GM21786 (cell line): ENCODE data around the gene CCSER1.
"Not testable (repeated sequence)": the region's sequence is repeated elsewhere in the genome, so short reads cannot be mapped to it uniquely, and the experiment has no call there.

Experiments used
- ATAC-seq: cut with Tn5 transposase; IDR thresholded peaks from one replicate; pipeline ENCODE4 v1.9.1; 2021; ENCODE audit not compliant: unreplicated experiment

Gene CCSER1

DNA sequence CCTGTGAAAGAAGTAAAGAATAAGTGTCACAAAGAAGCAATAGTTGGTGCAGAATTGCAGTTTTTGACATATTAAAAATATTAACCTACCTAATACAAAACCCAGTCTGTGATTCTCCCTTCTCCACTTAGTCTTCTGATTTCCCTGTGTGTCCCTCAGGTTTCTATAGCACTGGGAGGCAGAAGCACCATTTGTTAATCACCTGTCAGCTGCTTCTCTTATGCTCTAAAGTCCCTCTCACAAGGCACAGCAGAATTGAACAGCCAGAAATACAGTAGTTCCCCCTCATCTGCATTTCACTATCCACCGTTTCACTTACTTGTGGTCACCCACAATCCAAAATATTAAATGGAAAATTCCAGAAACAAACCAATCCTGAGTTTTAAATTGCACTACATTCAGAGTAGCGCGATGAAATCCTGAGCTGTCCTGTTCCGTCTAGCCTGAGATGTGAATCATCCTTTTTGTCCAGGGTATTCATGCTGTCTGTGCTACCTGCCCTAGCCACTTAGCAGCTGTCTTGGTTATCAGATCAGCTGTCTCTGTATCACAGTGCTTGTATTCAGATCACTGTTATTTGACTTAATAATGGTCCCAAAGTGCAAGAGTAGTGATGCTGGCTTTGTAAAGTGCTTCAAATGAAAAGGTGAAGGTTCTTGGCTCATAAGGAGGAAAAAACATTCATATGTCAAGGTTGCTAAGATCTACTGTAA, 1192.5 kb downstream of the CCSER1 start:
- no peak for ATAC-seq

DNA sequence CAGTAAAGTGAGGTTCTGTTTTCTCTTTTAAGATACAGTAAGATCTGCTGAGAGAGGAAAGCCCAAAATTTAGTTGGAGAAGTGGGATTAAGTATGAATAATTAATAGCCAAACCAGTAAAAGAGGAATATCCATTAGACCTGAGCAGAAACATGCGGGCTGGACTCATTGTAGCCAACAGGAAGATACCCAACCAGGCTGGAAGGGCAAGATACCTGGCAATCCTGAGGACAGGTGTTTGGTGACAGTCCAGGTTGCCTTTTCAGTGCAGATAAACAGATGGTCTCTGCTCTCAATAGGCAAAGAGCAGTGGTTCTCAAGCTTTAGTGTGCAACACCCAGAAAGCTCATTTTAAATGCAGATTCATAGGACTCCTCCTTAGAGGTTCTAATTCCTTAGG, 1195.8 kb downstream of the CCSER1 start:
- ATAC-seq: no peak

DNA sequence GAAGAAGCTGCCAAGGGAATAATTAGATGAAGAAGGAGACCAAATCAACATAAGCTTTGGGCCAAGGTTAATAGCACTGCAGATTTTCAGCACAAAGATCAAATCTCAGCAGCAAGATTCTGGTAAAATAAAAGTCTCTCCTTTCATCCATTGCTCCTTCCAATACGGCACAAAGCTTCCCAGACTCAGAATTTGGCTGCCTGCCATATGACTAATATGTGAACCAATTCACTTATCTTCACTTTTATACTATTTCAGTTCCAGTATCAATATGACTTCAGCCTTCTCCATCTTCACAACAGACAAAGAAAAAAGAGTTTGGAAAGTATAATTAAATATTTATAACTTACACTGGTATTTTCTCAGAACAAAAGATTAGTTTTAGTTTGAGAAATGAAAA, 1198.3 kb downstream of the CCSER1 start:
- no peak for ATAC-seq

DNA sequence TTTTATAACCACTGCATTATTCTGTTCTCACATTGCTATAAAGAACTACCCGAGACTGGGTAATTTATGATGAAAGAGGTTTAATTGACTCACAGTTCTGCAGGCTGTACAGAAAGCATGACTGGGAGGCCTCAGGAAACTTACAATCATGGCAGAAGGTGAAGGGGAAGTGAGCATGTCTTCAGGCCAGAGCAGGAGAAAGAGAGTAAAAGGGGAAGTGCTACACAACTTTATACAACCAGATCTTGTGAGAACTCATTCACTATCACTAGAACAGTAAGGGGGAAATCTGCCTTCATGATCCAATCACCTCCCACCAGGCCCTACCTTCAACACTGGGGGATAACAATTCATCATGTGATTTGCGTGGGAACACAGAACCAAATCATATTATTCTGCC, 1199.0 kb downstream of the CCSER1 start:
- ATAC-seq: not testable (repeated sequence)

- no peak for ATAC-seq
Observed at GRCh38 chr4:91330555-91331137, 1203.5 kb downstream of the CCSER1 start.

- no peak for ATAC-seq
Observed at GRCh38 chr4:91340822-91341221, 1213.6 kb downstream of the CCSER1 start.

GRCh38 chr4:91345632-91346031, 1218.4 kb downstream of the CCSER1 start:
- peak; percentile 70 for ATAC-seq

DNA sequence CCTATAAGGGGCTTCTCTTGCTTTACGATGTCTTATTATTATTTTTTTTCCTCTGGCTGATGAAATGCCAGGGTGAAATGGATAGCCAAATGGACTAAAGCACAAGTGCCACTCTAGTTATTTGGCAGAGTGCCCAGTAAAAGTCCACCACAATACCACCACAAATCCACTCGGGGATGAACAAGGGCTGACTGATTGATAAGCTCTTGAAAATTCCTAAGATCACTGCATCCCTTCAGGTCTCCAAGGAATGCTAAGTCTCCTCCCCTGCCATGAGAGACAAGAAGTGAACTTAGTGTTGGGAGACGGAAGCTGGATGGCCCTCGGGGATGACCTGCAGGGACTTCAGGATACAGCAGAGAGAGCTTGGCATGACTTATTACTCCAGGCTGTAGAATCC, 1229.3 kb downstream of the CCSER1 start:
- ATAC-seq: not testable (repeated sequence)

DNA sequence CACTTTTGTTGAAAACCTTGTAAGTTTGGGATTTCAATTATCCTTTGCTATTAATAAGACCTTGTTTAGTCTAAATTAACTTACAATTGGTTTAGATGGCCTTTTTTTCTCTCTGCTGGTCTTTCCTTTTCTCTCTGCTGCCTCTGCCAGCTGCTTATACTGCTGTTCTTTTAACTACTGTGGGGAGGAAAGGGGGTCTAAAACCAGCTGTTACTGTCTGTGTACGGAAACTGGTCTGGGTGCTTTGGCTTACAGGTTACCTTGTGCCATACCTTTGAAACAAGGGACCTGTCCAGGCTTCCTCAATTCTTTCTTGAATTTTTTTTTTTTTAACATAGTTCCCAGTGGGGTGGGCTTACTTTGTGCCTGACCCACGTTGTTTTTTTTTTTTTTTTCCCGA, 1230.8 kb downstream of the CCSER1 start:
- ATAC-seq: peak; percentile 66

- not testable (repeated sequence) for ATAC-seq
Observed at GRCh38 chr4:91358621-91359020, 1231.4 kb downstream of the CCSER1 start.

- peak; percentile 29 for ATAC-seq
Observed at GRCh38 chr4:91359041-91360031, 1232.1 kb downstream of the CCSER1 start.

DNA sequence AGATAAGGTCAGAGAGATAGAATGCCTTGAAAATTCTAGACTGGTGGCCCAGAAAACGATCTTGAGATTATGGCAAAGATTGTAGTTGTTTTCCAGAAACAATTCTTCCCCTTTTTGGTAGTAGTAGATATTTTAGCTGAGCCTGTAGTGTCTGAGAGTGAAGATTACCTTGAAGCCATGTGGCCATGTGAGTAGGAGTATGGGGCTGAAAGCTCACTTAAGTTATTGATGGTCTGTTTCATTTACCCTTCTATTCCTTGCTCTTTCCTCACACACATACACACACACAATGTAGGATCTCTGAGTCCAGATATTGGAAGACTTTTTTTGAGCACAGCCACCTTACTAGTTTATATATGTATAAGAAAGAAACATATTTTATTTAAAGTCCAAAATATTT, 1234.9 kb downstream of the CCSER1 start:
- no peak for ATAC-seq

GRCh38 chr4:91366554-91366953, 1239.4 kb downstream of the CCSER1 start:
- no peak for ATAC-seq

- no peak for ATAC-seq
Observed at GRCh38 chr4:91369116-91369515, 1241.9 kb downstream of the CCSER1 start.

GRCh38 chr4:91373546-91373945, 1246.4 kb downstream of the CCSER1 start:
- ATAC-seq: peak; percentile 81

DNA sequence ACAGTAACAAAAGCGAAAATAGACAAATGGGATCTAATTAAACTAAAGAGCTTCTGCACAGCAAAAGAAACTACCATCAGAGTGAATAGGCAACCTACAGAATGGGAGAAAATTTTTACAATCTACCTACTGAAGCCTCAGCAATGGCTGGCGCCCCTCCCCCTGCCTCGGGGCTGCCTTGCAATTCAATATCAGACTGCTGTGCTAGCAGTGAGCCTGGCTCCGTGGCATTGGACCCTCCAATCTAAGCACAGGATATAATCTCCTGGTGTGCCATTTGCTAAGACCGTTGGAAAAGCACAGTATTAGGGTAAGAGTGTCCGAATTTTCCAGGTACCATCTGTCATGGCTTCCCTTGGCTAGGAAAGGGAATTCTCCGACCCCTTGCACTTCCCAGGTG, 1278.2 kb downstream of the CCSER1 start:
- ATAC-seq: not testable (repeated sequence)

DNA sequence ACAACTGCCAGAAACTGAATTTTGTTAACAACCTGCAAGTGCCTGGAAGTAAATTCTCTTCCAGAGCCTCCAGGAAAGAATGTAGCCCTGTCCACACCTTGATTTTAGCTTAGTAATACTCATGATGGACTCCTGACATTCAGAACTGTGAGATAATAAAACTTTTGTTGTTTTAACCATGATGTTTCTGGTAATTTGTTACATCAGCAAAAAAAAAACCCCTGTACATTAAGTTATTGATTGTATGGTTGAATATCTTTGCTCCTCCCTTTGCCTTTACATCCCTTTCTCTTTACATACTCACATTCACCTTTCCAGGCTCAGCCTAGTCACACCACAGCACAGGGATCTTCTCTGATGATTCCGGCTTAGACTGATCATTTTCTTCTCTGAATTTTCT, 1294.8 kb downstream of the CCSER1 start:
- no peak for ATAC-seq

DNA sequence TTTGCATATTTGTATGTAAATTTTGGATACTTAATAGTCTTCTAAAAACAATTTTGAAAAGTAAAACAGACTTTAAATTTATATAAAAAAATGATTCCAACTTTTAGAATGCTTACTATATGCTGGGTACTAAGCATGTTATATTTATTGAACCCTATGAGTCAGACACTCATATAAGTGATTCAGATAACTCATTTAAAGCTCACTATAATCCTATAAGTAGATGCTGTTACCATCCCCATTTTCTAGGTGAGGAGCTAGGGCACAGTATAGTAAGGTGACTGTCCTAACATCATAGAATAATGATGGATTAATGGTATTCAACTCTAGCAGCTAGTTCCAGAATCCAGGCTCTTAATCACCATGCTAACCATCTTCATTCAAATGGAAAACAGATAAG, 1299.5 kb downstream of the CCSER1 start:
- ATAC-seq: no peak

DNA sequence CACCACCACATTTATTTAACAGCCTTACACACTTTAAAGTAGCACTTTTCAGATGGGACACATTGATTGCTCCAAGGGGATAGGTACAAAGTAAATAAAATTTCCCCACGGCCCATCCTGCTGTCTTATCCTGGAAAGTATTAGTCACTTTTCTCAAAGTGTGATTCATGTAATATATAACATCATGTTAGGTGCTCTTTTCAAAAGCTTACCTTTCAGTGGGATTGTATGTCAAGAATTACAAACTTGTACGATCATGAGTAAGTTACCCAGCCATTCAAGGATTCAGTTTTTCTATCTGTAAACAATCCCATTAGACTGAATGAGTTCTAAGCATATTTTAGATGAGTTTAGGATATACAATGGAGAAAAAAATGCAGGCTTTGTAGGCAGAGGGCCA, 1300.0 kb downstream of the CCSER1 start:
- ATAC-seq: no peak

DNA sequence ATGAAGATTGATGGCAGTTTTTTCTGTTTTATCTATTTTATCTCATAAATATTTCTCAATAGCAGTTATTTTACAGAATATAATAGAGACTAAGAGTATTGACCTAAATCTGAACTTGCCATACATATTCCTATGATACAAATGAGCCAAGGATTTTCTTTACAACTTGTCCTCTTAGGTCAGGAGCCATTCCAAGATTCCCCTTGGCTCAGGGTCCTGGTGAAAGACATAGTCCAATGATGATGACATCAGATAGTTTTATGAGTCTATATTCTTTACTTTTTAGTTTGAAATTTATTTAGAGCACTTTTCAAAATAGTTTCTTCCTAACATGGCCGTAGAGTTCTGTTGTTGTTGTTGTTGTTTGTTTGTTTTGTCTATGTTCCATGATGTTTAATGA, 1307.4 kb downstream of the CCSER1 start:
- no peak for ATAC-seq

GRCh38 chr4:91436556-91436955, 1309.4 kb downstream of the CCSER1 start:
- no peak for ATAC-seq

GRCh38 chr4:91447168-91447567, 1320.0 kb downstream of the CCSER1 start:
- ATAC-seq: no peak
